ENCODE results near the gene DPH1. TPM values are rescaled to one million over a fixed set of nuclear protein-coding genes. Genes with fewer than 3 reads are reported as not detected.

DPH1 gene
- total RNA-seq, 4 donors from 2014 or later, result 23.5 to 33.7 (median 25.0) TPM

- TF ChIP-seq CTCF (IDR thresholded peaks at IDR 0.05; ENCODE audit: low read depth), result no peak
Observed at GRCh38 chr17:1994707-1995106, 35.2 kb upstream of the DPH1 start.

DNA sequence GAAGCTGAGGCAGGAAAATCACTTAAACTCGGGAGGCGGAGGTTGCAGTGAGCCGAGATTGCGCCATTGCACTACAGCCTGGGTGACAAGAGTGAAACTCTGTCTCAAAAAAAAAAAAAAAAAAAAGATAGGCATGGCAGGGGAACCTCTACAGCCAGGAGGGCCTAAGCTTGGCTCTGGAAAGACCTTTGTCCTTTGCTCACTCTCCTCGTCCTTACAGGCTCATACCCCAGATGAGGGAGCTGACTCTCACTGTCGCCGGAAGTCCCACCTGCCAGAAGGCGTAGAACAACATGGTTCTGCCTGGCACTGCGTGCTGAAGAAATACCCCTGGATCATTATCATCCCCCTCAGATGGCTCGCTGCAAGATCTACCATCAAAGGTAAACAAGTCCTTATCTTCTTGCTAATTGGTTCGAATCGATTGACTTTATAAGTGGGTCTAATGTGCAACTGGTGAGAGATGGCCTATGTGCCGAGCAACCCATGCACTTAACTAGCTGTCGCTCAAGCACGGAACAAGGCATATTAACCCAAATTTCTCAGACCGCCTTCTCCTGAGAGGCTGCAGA is 34.5 kb upstream of the DPH1 start:
- no peak for TF ChIP-seq CTCF (IDR thresholded peaks at IDR 0.05; ENCODE audit: low read depth)

GRCh38 chr17:1995907-1996799 is 33.8 kb upstream of the DPH1 start:
- TF ChIP-seq CTCF (IDR thresholded peaks at IDR 0.05; ENCODE audit: low read depth), result no peak

DNA sequence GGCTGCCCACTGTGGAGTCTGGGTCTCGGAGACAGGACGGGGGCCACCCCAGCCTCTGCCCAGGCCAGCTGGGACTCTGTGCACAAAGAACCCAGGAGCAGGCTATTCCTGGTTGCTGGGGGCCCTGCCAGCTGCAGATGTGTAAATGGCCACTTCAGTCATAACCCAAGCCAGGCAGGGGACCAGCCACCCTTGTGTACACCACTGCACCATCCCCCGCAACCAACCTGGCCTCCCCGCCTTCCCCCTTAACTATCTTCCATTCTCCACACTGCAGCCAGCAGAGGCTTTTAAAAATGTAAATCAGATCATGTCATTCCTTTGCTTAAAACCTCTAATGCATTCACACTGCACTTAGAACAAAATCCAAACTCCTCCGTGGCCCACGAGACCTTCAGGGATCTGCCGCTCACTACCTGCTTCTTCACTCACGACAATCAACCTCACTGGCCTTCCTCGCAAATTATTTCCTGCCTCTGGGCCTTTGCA is 33.1 kb upstream of the DPH1 start:
- TF ChIP-seq CTCF (IDR thresholded peaks at IDR 0.05; ENCODE audit: low read depth), result no peak

DNA sequence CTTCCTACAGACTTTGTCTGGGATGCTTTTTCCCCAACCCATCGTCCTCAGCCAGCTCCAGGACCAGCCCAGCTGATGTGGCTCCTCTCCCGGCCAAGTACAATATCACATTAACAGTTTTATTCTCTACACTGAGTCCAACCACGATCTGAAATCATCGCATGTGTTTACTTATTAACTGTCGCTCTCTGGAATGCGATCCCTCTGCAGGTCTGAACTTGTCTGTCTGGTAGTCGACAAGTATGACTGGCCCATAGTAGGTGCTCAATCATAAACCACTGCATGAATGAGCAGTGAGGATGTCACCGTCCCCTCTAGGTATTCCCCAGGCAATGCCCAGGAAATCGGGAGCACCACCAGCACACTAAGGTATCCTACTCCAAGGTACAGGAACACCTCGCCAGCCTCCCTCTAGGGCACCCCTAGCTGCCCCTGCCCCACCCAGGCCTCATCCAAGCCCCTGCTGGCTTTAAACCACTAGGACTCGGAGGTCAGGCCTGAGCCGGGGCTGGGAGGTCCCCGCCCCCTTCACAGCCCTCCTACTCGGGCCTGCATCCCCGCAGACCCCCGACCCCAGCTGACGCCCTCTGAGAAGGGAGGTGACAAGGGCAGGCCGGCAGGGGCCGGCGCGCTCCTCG is 32.5 kb upstream of the DPH1 start:
- no peak for TF ChIP-seq CTCF (IDR thresholded peaks at IDR 0.05; ENCODE audit: low read depth)

- TF ChIP-seq CTCF (IDR thresholded peaks at IDR 0.05; ENCODE audit: low read depth), result no peak
Observed at GRCh38 chr17:1997927-1998742, 31.8 kb upstream of the DPH1 start.
